Activated naive CD4-positive, alpha-beta T cell treated with anti-CD3 and anti-CD28 coated beads, Interleukin-2, amount 10 ng/mL, durations not matched to agents 7 days and 5 days (primary cell): Measurements from ENCODE around the gene FAM174B.

Experiments used
- CTCF ChIA-PET: fragments of 350-600 bp; sonication (Branson Sonifier 250); formaldehyde crosslinking; loops from one replicate; lab custom pipeline; 2021; ENCODE audit warnings: antibody characterized with exemption; lab: Charles Lee
- DNase-seq: peaks from one replicate; pipeline ENCODE4 v3.0.0-alpha.2; 2020
- H3K27ac Mint-ChIP-seq: one replicate; pipeline ENCODE4 v1.8.0; 2021; ENCODE audit warnings: mild to moderate bottlenecking, moderate library complexity, mixed read lengths
- H3K27me3 Mint-ChIP-seq: one replicate; pipeline ENCODE4 v1.8.0; 2021; ENCODE audit warnings: mild to moderate bottlenecking, mixed read lengths
- H3K36me3 Mint-ChIP-seq: one replicate; pipeline ENCODE4 v1.8.0; 2021; ENCODE audit warnings: mixed read lengths
- H3K4me1 Mint-ChIP-seq: one replicate; pipeline ENCODE4 v1.8.0; 2021; ENCODE audit warnings: mixed read lengths
- H3K4me3 Mint-ChIP-seq: one replicate; pipeline ENCODE4 v1.8.0; 2021; ENCODE audit warnings: mild to moderate bottlenecking, moderate library complexity, mixed read lengths
- H3K9me3 Mint-ChIP-seq: one replicate; pipeline ENCODE4 v1.8.0; 2021; ENCODE audit warnings: mixed read lengths

Gene FAM174B

GRCh38 chr15:92671406-92671805, 15.8 kb upstream of the FAM174B start:
- no peak for DNase-seq
- H3K4me3 Mint-ChIP-seq = no peak overlapping the region
- CTCF ChIA-PET = no interaction called here
- no peaks in the 10 kb centered on the region for H3K4me1 Mint-ChIP-seq
- H3K27ac Mint-ChIP-seq = no peak overlapping the region
- no peaks in the 10 kb centered on the region for H3K9me3 Mint-ChIP-seq
- peaks cover 33% of the 10 kb centered on the region for H3K27me3 Mint-ChIP-seq
- no peaks in the 10 kb centered on the region for H3K36me3 Mint-ChIP-seq

DNA sequence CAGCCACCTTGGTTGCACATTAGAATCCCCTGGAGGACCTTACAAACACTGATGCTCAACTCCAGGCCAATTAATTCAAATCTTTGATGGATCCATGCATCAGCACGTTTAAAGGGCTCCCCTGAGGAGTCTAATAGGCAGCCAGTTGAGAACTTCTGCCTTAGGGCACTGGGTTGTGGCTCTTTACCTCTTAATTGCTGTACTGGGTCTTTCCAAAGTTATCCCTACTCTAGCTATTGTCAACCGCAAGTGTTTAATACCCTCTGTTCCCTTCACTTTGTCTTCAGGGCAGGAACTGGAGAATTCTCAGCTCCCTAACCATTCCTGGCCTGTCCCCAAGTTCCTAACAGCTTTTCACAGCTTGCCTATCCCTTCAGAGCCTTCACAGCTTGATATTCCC, 15.0 kb upstream of the FAM174B start:
- Mint-ChIP-seq H3K27me3 (peaks cover 40% of the 10 kb centered on the region), H3K36me3 (no peaks in the 10 kb centered on the region), H3K4me3 (no peak overlapping the region), H3K27ac (no peak overlapping the region), H3K4me1 (no peaks in the 10 kb centered on the region), H3K9me3 (no peaks in the 10 kb centered on the region)
- no peak for DNase-seq
- CTCF ChIA-PET = no interaction called here

DNA sequence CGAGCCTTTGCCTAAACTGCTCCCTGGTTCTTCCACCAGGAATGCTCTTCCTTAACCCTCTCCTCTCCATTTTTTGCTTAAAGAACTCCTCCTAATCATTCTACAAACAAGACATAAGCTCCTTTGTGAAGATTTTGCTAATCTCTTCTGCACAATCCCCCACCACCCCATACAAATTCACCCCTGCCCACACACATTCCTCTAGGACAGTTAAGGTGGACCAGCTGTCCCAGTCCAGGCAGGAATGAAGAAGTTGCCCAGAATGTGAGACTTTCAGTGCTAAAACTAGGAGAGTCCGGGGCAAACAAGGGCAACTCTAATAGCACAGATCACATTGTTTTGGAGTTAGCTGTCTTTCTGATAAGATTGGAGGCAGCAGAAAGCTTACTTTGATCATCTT, 13.9 kb upstream of the FAM174B start:
- Mint-ChIP-seq H3K36me3 (no peaks in the 10 kb centered on the region), H3K27ac (no peak overlapping the region), H3K27me3 (peaks cover 47% of the 10 kb centered on the region), H3K4me3 (no peak overlapping the region), H3K4me1 (no peaks in the 10 kb centered on the region), H3K9me3 (no peaks in the 10 kb centered on the region)
- CTCF ChIA-PET = no interaction called here
- no peak for DNase-seq

DNA sequence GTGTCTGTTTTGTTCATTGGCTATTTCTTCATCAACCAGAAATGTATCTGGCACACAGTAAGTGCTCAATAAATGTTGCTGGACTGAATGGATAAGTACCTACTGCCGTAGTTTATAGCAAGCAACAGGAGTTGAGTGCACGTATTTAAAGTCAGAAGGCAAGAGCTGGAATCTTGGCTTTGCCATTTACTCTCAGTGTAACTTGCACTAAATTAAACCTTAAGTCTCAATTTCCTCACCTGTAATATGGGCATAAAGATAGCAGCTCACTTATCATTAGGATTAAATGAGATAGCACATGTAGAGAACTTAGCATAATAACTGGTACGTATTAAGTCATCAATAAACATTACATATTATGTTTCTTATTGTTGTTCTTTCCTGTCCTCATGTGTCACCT, 13.0 kb upstream of the FAM174B start:
- H3K9me3 Mint-ChIP-seq = no peaks in the 10 kb centered on the region
- no peaks in the 10 kb centered on the region for H3K4me1 Mint-ChIP-seq
- H3K36me3 Mint-ChIP-seq = no peaks in the 10 kb centered on the region
- H3K27ac Mint-ChIP-seq = no peak overlapping the region
- no peak for DNase-seq
- H3K27me3 Mint-ChIP-seq = peaks cover 55% of the 10 kb centered on the region
- CTCF ChIA-PET = no interaction called here
- H3K4me3 Mint-ChIP-seq = no peak overlapping the region

DNA sequence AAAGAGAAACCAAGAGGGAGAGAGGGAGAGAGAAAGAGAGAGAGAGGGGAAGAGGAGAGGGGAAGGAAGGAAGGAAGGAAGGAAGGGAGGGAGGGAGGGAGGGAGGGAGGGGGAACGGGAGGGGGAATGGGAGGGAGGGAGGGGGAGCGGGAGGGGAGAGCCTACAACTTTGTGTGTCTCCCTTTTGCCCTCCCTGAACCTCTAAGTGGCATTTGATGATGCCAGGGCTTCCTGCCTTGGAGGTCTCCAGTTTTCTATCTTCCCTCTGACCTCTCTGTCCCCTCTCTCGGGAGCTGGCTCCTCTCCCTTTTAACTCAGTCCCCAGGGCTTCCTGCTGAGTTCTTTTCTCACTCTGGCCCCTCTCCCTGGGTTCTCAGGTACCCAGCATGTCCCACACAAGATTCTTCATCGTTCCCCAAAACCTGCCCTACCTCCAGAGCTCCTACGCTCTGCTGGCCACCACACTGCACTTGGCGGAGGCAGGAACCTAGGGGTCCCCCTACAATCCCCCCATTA, 12.5 kb upstream of the FAM174B start:
- no peaks in the 10 kb centered on the region for H3K9me3 Mint-ChIP-seq
- no peak for DNase-seq
- no peak overlapping the region for H3K27ac Mint-ChIP-seq
- CTCF ChIA-PET = no interaction called here
- H3K4me3 Mint-ChIP-seq = no peak overlapping the region
- peaks cover 56% of the 10 kb centered on the region for H3K27me3 Mint-ChIP-seq
- no peaks in the 10 kb centered on the region for H3K4me1 Mint-ChIP-seq
- no peaks in the 10 kb centered on the region for H3K36me3 Mint-ChIP-seq

DNA sequence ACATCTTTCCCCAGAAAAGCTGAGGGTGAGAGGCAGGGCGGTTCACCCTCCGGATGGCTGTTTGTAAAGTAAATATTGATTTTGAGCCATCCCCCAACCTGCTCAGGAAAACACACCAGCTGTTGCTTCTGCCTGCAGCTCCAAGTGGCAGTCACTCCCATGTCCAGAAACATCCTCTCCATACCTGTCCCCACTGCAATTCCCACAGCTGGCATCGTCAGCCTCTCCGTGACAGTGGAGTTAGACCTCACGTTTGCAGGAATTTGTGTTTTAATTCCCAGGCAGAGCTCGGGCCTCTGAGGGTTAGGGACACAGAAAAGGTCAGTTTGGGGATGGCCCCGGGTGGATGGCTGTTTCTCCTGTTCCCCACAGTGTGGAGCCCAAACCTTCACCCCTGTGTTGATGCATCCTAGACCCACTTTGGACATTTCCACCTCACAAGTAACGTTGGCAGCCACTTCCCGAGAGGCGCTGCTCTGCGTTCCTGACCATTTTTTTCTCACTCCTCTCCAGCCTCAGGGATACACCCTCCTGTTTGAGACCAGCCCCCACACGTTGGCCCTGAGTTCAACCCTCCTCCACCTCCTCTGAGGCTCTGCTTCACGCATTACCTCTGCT, 11.8 kb upstream of the FAM174B start:
- no peaks in the 10 kb centered on the region for H3K9me3 Mint-ChIP-seq
- H3K4me1 Mint-ChIP-seq = no peaks in the 10 kb centered on the region
- no peaks in the 10 kb centered on the region for H3K36me3 Mint-ChIP-seq
- H3K4me3 Mint-ChIP-seq = no peak overlapping the region
- no peak for DNase-seq
- peaks cover 53% of the 10 kb centered on the region for H3K27me3 Mint-ChIP-seq
- no peak overlapping the region for H3K27ac Mint-ChIP-seq
- CTCF ChIA-PET = no interaction called here

- Mint-ChIP-seq H3K4me3 (no peak overlapping the region), H3K27me3 (peaks cover 53% of the 10 kb centered on the region), H3K4me1 (no peaks in the 10 kb centered on the region), H3K27ac (no peak overlapping the region), H3K9me3 (no peaks in the 10 kb centered on the region), H3K36me3 (no peaks in the 10 kb centered on the region)
- CTCF ChIA-PET = no interaction called here
- DNase-seq = no peak
Measured at GRCh38 chr15:92666780-92667179, 11.2 kb upstream of the FAM174B start.

DNA sequence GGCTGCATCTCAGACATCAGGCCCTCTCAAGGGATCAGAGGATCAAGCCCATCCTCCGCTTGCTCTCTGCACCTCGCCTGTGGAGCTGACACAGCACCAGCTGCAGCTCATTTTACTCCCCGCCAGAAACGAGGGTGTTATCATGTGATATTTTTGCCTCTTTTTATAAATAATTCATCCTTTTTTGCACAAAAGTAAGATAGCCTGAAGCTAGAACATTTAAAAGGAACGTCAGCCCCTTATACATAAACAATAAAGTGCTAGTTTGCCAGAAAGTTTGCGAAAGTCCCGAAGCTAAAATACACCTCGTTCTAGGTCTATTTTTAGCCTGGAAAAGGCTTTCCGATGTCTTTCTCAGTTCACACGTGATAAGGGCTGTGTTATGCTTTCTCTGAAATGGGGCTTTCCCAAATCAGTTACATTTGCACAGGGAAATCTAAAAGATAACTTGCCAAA, 9.6 kb upstream of the FAM174B start:
- no peak overlapping the region for H3K4me3 Mint-ChIP-seq
- H3K36me3 Mint-ChIP-seq = no peaks in the 10 kb centered on the region
- no peak overlapping the region for H3K27ac Mint-ChIP-seq
- no peaks in the 10 kb centered on the region for H3K9me3 Mint-ChIP-seq
- H3K4me1 Mint-ChIP-seq = no peaks in the 10 kb centered on the region
- no peak for DNase-seq
- CTCF ChIA-PET = interaction anchor here (1.2 kb wide), 1 partner anchor 144 kb away, joined by 3 read pairs; no protein-coding TSS in a partner anchor
- H3K27me3 Mint-ChIP-seq = peaks cover 63% of the 10 kb centered on the region

- CTCF ChIA-PET = no interaction called here
- no peak for DNase-seq
- peaks cover 69% of the 10 kb centered on the region for H3K27me3 Mint-ChIP-seq
Measured at GRCh38 chr15:92664178-92664900, 8.8 kb upstream of the FAM174B start.

DNA sequence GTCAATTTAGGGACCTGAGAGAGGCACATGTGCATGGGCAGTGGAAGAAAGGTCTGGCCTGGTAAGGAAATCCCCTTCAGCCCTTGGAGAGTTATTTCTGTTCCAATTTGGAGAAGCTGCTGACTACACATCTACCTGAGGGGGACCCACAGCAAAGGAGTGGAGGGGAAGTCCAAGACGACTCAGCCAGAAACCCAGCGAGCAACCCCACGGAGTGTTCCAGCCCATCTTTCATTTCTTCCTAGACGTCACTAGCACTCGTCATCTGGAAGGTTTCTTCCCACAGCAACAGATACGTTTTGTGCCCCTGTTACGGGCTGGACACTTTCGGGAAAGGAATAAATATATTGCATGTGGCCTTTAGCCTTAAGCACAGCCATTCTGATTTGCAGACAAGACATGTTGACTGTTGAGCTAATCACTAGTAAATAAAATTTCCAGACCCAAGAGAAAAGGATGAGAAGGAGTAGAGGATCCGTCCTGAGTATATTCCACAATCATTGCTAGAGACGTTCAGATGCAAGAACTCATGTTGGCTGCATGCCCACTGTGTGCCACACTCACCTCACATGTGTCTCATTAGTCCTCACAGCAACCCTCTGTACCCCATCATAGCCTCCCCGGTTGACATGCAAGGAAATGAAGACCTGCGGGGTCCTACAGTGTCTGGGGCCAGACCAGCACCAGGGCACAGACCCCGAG, 7.8 kb upstream of the FAM174B start:
- H3K36me3 Mint-ChIP-seq = no peaks in the 10 kb centered on the region
- no peaks in the 10 kb centered on the region for H3K4me1 Mint-ChIP-seq
- H3K4me3 Mint-ChIP-seq = no peak overlapping the region
- CTCF ChIA-PET = no interaction called here
- DNase-seq = no peak
- H3K27me3 Mint-ChIP-seq = peaks cover 66% of the 10 kb centered on the region
- H3K9me3 Mint-ChIP-seq = no peaks in the 10 kb centered on the region
- H3K27ac Mint-ChIP-seq = no peak overlapping the region

More at GRCh38 chr15:92664178-92664900, 8.8 kb upstream of the FAM174B start:
- Mint-ChIP-seq H3K4me3 (no peak overlapping the region), H3K9me3 (no peaks in the 10 kb centered on the region), H3K4me1 (no peaks in the 10 kb centered on the region), H3K27ac (no peak overlapping the region), H3K36me3 (no peaks in the 10 kb centered on the region)

DNA sequence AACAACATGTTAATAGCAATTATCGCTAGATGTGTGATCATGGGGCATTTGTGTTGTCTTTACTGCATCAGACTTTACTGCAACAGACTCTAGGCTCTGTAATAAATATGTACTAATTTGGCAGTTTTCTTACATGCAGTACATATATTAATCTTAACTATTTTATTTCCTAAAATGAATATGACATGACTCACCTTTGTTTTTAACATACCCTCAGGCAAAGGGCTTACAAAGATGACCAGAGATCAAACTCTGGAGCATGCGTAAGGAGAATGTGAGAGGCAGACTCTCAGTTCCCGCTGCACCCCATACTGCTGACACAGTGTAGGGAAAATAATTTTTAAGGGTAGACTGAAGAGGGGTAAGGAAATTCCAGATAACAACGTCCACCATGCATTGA, 7.2 kb upstream of the FAM174B start:
- CTCF ChIA-PET = no interaction called here
- no peak overlapping the region for H3K4me3 Mint-ChIP-seq
- H3K27ac Mint-ChIP-seq = no peak overlapping the region

DNA sequence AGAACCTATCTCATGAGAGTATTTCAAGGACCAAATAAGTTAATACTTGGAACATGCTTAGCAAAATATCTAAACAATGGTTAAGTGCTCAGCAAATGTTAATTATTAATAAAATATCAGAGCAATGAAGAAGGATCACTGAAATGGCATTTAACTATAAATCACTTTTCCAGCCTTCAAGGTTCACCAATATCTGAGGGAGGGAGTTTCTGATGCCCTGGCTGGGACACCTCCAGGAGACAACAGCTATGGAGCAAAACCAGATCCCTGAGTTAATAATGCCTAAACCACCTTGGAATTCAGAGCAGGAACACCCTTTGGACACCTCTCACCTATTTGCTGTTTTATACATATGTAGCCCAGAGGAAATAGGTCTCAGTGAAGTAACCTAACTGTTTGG, 6.4 kb upstream of the FAM174B start:
- Mint-ChIP-seq H3K36me3 (no peaks in the 10 kb centered on the region), H3K27me3 (peaks cover 63% of the 10 kb centered on the region), H3K27ac (no peak overlapping the region), H3K4me3 (no peak overlapping the region), H3K9me3 (no peaks in the 10 kb centered on the region), H3K4me1 (no peaks in the 10 kb centered on the region)
- CTCF ChIA-PET = no interaction called here
- no peak for DNase-seq

More for the DNA sequence above, 7.2 kb upstream of the FAM174B start:
- Mint-ChIP-seq H3K9me3 (no peaks in the 10 kb centered on the region), H3K36me3 (no peaks in the 10 kb centered on the region), H3K4me1 (no peaks in the 10 kb centered on the region), H3K27me3 (peaks cover 65% of the 10 kb centered on the region)
- no peak for DNase-seq

DNA sequence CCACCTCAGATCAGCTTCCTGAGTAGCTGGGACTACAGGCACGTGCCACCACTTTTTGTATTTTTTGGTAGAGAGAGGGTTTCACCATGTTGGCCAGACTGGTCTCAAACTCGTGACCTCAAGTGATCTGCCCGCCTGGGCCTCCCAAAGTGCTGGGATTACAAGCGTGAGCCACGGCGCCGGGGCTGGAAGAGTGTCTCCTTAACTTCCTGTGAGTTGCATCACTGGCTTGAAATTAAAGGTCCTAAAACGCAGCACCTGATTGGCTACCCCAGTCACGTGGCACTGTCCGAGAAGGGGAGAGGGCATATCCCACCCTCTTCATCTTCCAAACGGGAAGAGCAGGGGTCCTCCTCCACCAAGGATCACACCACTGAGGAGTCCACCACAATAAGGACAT, 5.5 kb upstream of the FAM174B start:
- no peak for DNase-seq
- no peak overlapping the region for H3K27ac Mint-ChIP-seq
- H3K36me3 Mint-ChIP-seq = no peaks in the 10 kb centered on the region
- no peak overlapping the region for H3K4me3 Mint-ChIP-seq
- CTCF ChIA-PET = no interaction called here
- peaks cover 4% of the 10 kb centered on the region for H3K4me1 Mint-ChIP-seq
- H3K9me3 Mint-ChIP-seq = no peaks in the 10 kb centered on the region
- H3K27me3 Mint-ChIP-seq = peaks cover 66% of the 10 kb centered on the region

GRCh38 chr15:92657486-92657885, 1.9 kb upstream of the FAM174B start:
- peaks cover 12% of the 10 kb centered on the region for H3K4me1 Mint-ChIP-seq
- H3K36me3 Mint-ChIP-seq = no peaks in the 10 kb centered on the region
- H3K27ac Mint-ChIP-seq = no peak overlapping the region
- no peak for DNase-seq
- CTCF ChIA-PET = no interaction called here
- no peaks in the 10 kb centered on the region for H3K9me3 Mint-ChIP-seq
- H3K4me3 Mint-ChIP-seq = no peak overlapping the region
- peaks cover 69% of the 10 kb centered on the region for H3K27me3 Mint-ChIP-seq
